GM19193 (cell line): Measurements from ENCODE around the gene AKAP5.

ENCODE experiments used
- POLR2A ChIP-seq: IDR thresholded peaks from 4 replicates; pipeline ENCODE4 v1.6.1; 2011; ENCODE audit not compliant: insufficient read depth, insufficient read length; ENCODE audit errors: extremely low read depth

AKAP5 gene

GRCh38 chr14:64504897-64505794, 39.8 kb downstream of the AKAP5 start:
- no peak for TF ChIP-seq POLR2A

DNA sequence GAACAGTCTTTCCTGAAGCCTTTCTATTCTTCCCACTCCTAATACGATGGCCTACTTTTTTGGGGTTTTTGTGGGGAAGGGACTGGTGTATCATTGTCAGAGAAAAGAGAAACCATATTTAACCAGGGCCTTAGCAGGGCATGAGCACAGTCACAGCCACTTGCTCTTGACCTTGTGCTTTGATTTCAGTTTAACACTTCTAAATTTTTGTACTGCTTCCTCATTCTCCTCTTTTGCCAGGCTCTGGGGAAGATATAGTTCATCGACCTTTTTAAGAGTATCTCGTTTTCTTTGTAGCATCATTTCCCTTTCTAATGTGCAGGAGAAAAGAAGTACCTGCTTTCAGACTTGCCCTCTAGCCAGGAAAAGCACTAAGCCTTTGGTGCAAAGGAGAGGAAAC, 41.4 kb downstream of the AKAP5 start:
- no peak for TF ChIP-seq POLR2A

DNA sequence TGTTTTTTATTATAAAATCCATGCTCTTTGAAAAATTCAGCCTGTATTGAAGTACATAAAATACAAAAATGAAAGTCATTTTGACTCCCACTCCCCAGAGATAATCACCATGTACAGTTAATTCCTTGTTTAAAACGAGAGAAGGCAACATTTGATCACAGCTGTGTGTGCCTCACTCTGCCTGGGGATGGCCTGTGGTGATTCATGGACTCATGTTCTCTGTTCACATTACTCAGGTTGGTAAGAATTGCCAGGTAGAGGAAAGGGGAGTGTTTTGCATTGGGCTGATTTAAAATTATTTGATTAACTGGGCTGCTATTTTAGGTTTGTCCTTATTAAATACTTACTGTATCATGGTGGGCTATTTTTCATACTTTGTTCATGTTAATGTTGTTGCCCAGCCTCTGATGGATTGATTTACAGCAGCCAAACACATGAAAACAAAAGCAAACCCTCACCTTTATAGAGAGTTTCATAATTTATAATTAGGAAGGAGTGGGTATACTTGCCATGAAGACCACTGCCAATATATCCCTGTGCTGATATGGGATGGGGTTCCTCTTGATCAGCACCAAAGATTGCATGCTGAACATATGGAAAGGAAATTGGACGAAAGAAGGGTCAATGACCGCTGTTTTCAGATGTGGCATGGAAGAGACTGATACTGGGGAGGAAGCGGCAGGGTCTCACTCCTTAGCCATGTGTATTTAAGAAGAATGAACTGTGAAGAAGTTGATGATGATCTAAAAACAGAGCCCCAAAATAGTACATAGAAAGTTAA, 42.3 kb downstream of the AKAP5 start:
- TF ChIP-seq POLR2A, result no peak

DNA sequence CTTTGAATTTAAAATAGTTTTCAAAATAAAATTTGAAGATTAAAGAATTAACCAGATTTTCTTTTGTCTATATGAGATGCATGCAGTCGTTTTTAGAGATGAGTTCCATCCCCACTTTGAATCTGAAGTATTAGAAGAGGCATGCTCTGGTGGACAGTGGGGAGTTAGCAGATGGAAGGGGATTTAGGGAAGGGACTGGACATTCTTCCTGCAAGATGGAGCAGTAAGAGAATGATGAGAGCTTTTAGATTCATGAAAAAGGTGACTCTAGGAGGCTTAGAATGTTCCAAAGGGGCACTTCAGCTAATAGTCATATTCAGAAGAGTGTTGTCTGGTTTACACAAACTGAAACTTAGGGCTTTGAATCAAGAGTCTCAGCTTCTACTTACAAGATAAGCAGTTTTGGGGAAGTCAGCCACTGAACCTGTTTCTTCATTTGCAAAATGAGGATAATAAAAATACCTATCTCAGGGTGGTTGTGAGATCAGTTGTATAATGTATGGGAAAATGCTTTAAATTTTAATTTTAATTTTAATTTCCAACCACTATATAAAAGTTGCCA, 43.0 kb downstream of the AKAP5 start:
- TF ChIP-seq POLR2A, result no peak

GRCh38 chr14:64509036-64509435, 43.7 kb downstream of the AKAP5 start:
- TF ChIP-seq POLR2A, result no peak

DNA sequence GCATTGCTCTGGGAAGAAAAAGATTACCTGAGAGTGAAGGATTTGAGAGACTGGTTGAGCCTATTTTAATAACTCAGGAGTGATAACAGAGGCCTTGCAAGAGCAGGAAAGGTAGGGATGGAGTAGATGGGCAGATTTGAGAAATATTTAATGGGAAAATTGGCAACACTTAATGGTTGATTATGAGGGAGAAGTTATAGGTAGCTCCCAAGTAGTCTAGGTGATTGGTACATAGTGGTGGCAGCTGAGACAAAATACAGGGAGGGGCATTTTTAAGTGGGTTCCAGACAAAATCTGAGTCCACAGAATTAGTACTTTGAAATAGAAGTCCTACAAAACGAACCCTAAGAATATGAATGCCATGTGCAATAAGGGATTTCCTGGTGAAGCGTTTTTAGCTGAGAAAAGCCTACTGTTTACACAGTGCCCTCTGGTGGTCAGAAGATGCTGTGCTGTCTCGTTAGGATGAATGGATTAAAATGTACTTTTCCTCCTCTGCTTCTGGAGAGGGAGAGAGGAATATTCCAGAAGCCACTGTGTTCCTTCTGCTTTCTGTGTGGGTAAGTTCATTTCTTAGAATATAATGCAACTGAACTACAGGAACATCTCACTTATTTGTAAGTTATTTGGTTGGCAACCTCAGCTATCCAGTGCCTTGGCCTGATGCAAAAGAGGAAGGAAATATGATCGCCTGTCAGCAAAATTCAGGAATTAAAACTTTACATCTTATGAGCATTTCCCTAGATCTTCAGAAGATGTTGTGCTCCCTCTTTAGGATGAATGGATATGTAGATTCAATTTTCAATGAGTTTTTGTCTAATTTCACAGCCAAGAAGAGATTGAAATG, 45.7 kb downstream of the AKAP5 start:
- no peak for TF ChIP-seq POLR2A

DNA sequence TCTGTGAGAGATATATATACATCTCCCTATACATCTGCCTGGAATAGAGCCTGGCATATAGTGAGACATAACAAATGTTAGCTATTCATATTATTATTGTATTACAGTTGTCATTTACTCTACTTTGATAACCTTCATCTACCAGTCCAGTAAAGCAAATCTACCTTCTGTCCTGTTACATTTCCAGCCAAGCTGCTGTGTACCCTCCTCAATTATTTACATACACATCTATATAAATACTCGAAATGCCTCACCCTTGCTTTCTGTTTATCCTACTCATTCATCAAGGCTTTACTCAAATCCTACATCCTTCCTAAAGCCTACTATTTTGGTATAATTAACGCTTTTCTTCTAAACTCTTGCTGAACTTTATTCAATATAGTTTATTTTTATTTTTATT, 48.0 kb downstream of the AKAP5 start:
- TF ChIP-seq POLR2A, result no peak

GRCh38 chr14:64515053-64515452, 49.8 kb downstream of the AKAP5 start:
- no peak for TF ChIP-seq POLR2A

DNA sequence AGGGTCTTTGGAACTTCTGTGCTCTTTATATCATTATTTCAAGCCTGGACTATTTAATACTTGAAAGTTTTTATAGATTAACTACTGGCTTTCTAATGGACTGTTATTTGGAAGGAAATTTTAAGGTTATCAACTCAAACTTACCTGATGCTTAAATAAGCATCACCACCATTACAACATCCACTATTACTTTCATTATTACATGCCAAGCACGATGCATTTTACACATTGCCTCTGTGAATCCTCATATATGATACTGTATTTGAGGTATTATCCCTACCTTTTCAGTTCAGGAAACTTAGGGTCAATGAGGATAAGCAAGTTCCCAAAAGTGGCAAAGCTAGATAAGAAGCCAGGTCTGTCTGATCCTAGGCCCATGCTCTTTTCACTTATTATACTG, 51.7 kb downstream of the AKAP5 start:
- no peak for TF ChIP-seq POLR2A

- no peak for TF ChIP-seq POLR2A
Observed at GRCh38 chr14:64518229-64518628, 52.9 kb downstream of the AKAP5 start.

DNA sequence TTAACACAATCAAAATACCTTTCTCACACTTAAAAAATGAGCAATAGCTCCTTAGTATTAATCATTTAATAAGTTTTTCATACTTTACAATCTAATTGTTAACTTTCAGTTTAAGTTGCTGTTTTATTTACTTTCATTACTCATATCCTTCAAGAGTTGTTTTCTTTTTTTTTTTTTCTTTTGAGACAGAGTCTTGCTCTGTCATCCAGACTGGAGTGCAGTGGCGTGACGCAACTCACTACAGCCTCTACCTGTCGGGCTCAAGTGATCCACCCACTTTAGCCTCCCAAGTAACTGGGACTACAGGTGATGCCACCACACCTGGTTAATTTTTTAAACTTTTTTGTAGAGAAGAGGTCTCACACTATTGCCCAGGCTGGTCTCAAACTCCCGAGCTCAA, 55.4 kb downstream of the AKAP5 start:
- TF ChIP-seq POLR2A, result no peak

DNA sequence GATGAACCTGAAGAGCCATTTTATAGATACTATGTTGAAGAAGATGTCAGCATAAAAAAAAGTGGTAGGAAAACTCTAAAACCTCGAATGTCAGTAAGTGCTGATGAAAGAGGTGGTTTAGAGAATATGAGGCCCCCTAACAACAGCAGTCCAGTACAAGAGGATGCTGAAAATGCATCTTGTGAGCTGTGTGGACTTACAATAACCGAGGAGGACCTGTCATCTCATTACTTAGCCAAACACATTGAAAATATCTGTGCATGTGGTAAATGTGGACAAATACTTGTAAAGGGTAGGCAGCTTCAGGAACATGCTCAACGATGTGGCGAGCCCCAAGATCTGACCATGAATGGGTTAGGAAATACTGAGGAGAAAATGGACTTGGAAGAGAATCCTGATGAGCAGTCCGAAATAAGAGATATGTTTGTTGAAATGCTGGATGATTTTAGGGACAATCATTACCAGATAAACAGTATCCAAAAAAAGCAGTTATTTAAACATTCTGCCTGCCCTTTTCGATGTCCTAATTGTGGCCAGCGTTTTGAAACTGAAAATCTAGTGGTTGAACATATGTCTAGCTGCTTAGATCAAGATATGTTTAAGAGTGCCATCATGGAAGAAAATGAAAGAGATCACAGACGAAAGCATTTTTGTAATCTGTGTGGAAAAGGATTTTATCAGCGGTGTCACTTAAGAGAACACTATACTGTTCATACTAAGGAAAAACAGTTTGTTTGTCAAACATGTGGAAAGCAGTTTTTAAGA, 57.5 kb downstream of the AKAP5 start:
- TF ChIP-seq POLR2A, result no peak
